HUDEP-2 (cell line): Measurements from ENCODE around the gene CRYAA.
"Not testable (repeated sequence)": the region's sequence is repeated elsewhere in the genome, so short reads cannot be mapped to it uniquely, and the experiment has no call there.

Experiments
- DNase-seq, 76 experiments: peaks; one replicate each; lab custom pipeline; 2025; ENCODE audit not compliant: unreplicated experiment in 76 of 76; lab: John Stamatoyannopoulos, UW

The CRYAA gene, protein sequence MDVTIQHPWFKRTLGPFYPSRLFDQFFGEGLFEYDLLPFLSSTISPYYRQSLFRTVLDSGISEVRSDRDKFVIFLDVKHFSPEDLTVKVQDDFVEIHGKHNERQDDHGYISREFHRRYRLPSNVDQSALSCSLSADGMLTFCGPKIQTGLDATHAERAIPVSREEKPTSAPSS

DNA sequence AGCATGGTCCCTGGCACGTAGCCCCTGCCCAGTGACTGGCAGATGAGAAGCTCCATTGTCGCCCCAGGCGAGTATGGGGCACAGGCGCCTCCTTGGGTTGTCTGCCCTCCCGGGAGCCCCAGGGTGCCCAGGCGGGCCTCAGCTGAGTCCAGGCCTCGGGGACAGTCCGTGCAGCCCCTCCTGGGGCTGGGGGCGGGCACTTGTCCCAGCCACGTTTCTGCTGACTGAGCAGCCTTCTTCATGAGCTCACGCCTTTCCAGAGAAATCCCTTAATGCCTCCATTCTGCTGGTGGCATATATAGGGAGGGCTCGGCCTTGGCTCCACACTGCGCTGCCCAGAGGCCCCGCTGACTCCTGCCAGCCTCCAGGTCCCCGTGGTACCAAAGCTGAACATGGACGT, at the start of gene CRYAA:
TSS of gene CRYAA (plus strand) at position 301 of the 400 bp plus-strand sequence. CDS start at position 393, 92 bp downstream.
- not testable (repeated sequence) for DNase-seq

DNA sequence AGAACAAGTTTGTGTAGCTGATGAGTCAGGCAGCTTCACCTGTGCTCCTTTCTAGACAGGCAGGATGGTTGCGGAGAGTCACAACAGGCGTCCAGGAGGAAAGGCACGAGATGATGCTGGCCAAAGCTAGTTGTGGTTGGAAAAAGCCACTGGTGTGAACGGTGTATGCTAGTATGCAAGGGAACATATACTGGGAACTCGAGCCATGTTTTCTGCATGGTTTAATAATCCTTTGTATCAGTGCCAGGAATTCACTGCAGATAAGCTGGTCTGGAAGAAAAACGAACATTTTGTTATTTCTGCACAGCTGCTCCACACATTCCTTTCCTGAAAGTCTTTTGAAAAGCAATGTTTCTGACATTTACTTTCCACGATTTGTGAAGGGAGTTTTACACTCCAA, 38.7 kb upstream of the CRYAA start:
- DNase-seq = not testable (repeated sequence)

- not testable (repeated sequence) for DNase-seq
Measured at GRCh38 chr21:43134520-43134919, 34.3 kb upstream of the CRYAA start.

GRCh38 chr21:43138944-43139343, 29.9 kb upstream of the CRYAA start:
- not testable (repeated sequence) for DNase-seq

- DNase-seq = not testable (repeated sequence)
Measured at GRCh38 chr21:43141407-43141806, 27.4 kb upstream of the CRYAA start.

DNA sequence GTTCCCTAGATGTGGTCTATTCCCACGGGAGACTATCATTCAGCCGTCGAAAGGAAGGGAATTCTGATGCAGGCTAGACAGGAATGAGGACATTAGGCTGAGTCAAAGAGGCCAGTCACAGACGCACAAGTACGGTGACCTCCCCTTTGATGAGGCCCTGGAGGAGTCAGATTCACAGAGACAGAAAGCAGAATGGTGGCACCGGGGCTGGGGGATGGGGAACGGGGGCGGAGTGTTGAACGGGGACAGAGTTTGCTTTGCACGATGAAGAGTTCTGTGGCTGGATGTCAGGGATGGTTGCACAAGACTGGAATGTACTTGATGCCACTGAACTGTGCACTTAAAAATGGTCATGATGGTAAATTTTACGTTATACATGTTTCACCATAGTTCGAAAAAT, 22.2 kb upstream of the CRYAA start:
- DNase-seq = not testable (repeated sequence)

DNA sequence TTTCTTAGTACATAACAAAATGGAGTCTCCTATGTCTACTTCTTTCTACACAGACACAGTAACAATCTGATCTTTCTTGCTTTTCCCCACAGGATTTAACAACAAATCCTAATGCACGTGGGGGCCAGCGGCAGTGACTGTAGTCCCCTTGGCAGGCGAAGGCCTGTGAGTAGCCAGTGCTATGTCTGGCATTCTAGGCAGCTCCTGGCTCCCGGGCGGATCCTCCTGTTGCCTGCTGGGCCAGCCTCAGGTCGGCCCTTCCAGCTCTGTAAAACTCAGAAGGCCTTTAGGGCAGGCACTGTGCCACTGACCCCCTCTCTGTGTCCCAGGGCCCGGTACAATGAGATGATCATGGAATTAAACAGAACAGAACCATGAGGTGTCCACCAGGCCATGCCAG, 20.8 kb upstream of the CRYAA start:
- not testable (repeated sequence) for DNase-seq

DNA sequence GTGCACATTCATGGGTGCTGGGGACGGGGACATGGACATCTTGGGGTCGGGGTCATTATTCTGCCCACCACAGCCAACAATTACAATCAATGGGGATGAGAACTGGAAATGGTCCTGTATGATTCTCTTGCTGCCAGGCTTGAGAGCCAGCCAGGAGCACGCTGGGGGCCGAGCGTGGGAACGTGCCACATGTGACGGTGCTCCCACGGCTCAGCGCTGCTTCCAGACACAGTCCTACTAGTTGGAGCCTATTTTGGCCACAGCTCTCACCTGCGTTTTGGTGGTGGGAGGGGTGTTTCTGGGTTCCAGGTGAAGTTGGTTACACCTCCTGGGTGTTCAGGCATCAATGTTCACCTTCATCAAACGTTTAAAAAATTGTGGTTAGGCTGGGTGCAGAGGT, 19.5 kb upstream of the CRYAA start:
- DNase-seq = not testable (repeated sequence)

DNA sequence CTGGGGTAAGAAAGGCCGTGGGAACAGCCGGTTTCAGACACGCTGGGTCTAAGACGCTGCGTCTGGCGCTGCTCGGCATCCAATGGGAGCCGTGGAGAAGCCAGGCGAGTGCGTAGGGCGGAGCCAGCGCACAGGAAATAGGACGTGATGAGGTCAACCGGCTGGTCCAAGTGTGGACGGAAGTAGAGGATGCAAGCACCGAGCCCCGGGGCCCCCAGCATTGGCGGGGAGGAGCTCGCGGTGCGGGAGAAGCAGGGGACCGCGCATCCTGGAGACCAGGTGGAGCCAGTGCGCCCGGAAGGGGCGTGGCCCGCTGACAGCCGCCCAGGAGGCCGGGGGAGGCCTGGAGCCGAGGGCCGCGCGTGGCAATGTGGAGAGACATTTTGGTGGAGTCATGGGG, 15.2 kb upstream of the CRYAA start:
- not testable (repeated sequence) for DNase-seq

- not testable (repeated sequence) for DNase-seq
Measured at GRCh38 chr21:43159279-43160175, 9.3 kb upstream of the CRYAA start.

DNA sequence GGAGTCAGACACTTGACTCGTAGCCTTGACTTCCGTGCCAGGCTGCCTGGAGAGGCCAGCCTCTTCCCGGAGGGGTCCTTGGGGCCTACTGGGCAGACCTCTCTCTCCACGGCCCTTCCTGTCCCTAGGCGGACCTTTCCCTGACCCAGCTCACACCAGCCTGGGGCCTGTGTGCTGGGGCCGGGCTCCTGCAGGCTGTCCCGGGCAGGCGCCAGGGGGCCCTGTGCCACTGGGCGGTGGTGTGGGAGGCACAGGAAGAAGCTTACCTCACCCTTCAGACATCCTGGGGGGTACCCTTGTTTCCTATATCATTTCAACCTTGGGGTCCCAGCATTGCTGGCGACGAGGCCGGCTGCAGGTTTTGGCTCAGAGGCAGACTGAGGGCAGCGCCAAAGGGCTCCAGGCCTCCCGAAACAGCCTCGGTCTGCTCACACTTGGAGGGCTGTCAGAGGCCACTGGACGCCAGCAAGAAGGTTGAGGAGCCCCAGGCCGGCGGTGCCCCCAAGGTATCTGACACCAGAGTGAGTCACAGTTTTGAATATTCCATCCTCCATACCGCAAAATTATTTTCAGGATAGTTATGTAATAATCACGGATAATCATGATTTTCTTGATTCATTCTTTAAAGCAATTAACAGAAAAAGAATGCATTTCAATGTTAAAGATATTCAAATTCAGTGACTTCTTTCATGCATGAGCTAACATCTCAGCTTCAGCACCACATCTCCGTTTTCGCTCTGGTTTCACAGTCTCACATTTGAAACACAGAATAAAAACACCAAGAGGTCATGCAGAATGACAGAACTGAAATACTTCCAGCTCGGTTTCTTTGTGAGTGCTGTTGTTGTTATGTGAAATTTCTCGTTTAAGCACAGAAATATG, 6.7 kb upstream of the CRYAA start:
- DNase-seq = not testable (repeated sequence)

DNA sequence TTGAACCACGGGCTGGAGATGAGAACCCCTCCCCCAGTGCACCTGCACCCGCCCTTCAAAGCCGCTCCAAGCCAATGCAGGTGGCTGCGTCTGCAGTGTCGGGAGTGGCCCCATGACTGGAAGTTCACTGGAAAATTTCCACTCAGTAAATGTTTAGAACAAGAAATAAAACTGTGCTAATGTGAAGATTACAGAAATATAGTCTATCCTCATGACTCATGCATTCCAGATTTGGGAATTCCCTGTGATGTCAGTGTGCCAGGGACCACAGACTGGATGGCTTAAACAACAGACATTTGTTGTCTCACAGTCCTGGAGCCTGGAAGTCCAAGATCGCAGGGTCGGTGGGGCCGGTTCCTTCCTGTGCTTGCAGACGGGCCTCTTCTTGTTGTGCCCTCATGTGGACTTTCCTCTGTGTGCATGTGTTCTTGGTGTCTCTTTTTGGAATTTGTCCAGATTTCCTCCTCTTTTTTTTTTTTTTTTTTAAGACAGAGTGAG, 6.1 kb upstream of the CRYAA start:
- not testable (repeated sequence) for DNase-seq

- DNase-seq = not testable (repeated sequence)
Measured at GRCh38 chr21:43164823-43165222, 4.0 kb upstream of the CRYAA start.

- not testable (repeated sequence) for DNase-seq
Measured at GRCh38 chr21:43165734-43166133, 3.1 kb upstream of the CRYAA start.

DNA sequence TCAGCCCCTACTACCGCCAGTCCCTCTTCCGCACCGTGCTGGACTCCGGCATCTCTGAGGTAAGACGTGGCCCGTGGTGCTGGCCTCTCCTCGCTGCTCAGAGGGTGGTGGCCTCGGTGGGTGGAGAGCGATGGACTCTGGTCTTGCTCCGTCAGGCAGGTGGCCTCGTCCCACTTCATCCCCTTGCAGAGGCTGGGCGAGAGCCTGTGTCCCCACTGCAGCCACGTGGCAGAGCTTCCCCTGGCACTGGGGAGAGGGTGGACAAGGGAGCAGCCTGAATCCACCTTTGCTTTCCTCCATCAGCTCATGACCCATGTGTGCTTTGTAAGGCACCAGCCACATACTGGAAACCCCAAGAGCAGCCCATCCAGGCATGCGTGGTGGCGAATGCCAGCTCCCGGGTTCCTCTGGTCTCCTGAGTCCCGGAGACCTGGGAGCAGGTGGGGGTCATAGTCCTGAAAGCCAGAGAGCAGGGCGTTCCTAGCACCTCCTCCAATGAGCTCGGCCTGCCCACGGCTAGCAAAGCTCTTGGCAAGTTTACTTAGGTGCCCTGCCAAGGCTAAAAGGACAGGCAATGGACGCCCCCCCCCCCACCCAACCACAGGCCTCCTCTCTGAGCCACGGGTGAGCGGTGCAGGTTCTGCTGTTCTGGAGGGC, 550 bp downstream of the CRYAA start:
- DNase-seq = not testable (repeated sequence)

GRCh38 chr21:43169891-43170290, 1.1 kb downstream of the CRYAA start:
- not testable (repeated sequence) for DNase-seq

DNA sequence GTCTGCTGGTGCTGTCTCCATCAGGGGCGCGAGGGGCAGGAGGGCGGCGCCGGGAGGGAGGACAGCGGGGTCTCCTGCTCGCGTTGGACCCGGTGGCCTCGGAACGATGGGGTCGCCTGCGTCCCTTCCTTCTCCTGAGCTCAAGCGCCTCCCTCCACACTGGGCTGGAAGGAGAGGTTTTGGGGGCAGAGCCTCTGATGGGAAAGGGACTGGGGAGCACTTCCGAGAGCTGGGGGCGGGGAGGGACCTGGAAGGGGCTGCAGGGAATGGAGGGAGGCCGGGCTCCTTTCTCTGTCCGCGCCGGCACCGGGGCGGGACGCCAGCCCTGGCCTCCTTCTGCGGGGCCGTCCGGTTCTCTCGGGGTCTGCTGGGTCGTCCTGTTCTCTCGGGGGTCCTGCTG, 4.0 kb downstream of the CRYAA start:
- not testable (repeated sequence) for DNase-seq

DNA sequence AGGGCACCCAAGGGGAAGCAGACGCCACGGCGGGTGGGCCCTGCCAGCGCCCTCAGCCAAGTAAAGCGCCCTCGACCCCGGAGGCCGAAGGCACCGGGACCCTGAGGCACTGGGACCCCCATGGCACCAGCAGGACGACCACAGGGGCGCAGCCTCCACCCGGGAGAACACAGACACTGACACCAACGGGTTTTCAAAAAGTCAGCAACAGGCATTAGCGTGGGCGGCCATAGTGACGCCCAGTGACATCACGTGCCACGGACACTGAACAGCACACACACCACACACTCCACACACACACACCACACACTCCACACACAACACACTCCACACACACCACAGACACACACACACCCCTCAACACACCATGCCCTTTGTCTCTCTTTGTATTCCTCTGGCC, 4.6 kb downstream of the CRYAA start:
- DNase-seq = not testable (repeated sequence)

- not testable (repeated sequence) for DNase-seq
Measured at GRCh38 chr21:43173930-43174329, 5.1 kb downstream of the CRYAA start.

DNA sequence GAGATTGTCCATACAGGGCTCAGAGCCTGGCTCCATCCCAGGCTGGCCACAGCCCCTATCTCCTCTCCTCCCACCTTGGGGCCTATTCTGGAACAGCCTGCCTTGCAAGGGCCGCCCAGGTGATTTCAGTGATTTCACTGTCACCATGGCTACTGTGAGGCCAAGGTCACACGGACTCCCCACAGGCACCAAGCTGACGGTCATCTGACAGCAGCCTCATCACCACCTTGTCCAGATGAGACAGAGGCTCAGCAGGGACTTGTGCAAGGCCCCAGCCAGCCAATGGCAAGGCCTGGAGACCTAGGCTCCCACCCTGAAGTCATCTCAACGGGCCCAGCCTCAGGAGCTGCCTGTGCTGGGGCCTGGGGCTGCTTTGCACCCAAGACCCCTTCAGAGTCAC, 6.2 kb downstream of the CRYAA start:
- DNase-seq = not testable (repeated sequence)
